ENCODE data around the gene R3HDM4.
A peak's percentile ranks its signal among the peaks of the same experiment; 100 is the strongest.

Gene R3HDM4

DNA sequence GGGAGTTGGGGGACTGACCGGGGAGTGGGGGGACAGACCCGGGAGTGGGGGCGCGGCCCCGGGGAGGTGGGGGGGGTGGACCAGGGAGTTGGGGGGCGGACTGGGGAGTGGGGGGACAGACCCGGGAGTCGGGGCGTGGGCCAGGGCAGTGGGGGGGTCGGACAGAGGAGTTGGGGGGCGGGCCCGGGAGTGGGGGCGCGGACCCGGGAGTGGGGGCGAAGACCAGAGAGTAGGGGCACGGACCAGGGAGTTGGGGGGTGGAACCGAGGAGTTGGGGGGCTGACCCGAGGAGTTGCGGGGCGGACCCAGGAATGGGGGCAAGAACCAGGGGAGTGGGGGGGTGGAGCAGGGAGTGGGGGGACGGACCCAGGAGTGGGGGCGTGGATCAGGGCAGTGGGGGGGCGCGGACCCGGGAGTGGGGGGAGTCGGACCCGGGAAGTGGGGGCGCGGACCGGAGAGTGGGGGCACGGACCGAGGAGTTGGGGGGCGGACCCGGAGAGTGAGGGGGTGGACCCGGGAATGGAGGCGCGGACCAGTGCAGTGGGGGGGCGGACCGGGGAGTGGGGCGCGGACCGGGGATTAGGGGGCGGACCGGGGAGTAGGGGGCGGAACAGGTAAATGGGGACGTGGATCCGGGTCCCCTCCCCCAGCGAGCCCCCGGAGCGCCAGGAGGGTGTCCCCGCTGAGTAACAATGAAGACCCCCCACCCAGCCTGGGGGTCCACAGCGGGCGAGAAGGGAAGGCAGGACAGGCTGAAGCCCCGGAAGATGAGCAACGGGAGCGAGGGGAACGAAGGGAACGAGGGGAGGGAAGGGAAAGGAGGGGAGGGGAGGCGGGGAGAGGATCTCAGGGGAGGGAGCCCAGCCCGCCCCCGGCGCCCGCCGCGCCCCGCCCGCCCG lies 589 bp downstream of the R3HDM4 start:
- peak; percentile 32 for DNase-seq (ENCODE audit: low spot score)

DNA sequence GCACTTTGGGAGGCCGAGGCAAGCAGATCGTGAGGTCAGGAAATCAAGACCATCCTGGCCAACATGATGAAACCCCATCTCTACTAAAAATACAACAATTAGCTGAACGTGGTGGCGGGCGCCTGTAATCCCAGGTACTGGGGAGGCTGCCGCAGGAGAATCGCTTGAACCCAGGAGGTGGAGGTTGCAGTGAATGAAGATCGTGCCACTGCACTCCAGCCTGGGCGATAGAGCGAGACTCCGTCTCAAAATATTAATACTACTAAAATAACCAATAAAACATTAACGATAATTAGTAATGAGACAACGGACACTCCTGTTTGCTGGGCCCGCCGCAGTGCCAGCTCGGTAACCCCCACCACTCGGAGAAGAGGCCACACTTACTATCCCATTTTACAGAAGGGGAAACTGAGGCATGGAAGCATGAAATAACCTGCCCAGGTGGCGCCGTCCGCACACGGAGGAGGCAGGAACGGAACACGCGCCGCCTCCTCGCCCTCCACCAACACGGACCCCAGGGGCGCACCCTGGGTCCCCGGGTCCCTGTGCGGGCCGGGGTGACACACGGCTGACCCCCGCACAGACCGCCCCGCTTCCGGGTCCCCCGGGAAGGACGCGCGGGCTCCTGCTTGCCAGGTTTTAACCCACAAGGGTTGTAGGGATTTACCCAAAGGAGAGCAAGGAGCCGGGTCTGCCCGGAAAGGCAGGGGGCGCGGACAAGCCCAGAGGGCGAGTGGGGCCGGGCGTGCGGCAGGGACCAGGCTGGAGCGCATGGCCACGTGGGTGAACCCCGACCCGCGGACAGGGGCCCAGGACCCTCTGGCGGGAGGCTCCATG lies 1.6 kb downstream of the R3HDM4 start:
- DNase-seq (ENCODE audit: low spot score): no peak

DNA sequence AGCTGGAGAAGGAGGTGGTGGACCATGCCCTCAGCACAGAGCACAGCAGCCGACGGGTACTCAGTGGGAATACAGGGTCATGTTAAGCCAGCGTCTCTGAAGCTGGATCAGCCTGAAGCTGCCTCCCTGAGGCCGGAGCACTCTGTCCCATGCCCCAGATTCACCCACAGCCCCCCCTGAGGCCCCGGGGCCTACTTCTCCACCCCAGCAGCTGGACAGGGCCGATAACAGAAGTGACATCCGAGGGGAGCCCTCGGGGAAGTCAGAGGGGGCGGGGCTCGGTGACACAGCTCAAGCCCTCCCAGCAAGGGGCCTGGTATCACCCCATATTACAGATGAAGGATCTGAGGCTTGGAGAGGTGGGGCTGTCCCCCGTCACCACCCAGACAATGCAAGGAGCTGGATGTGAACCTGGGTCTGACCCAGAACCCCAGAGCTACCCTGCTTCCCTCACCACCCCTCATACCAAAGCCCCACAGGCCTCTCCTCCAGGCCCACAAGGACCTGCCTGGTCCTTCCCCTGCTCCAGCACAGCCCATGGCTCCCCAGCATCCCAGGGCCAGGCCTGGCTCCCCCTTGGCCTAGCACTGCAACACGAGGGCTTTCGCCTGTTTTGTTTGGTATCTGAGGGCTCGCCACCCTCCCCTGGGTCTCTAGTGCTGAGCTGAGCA lies 5.7 kb downstream of the R3HDM4 start:
- DNase-seq (ENCODE audit: low spot score): no peak

DNA sequence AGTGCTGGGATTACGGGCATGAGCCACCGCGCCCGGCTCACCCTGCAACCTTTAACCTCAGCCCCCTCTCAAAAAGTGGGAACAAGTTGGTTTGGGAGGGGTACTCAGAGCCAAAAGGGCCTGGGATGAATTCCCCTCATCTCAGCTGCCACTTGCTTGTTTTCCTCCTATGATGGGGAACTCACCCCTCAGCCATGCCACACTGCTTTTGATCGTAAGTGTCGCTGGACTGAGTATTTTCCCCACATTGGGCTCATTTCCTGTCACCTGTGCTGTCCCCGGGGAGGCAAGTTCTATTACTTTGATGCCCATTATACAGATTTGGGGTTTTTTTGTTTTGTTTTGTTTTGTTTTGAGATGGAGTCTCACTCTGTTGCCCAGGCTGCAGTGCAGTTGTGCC lies 6.5 kb downstream of the R3HDM4 start:
- DNase-seq (ENCODE audit: low spot score): no peak

DNA sequence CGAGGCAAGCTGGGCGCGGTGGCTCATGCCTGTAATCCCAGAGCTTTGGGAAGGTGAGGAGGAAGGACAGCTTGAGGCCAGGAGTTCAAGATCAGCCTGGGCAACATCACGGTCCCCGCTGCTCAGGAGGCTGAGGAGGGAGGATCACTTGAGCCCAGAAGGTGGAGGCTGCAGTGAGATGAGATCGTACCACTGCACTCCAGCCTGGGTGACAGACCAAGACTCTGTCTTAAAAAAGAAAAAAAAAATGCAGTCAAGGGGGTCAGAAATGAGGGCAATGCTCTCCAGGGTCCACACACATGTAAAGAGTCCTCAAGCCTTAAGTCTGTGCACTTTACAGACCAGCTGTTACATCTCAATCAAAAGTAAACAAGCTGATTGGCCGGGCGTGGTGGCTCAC lies 8.5 kb downstream of the R3HDM4 start:
- no peak for DNase-seq (ENCODE audit: low spot score)

DNA sequence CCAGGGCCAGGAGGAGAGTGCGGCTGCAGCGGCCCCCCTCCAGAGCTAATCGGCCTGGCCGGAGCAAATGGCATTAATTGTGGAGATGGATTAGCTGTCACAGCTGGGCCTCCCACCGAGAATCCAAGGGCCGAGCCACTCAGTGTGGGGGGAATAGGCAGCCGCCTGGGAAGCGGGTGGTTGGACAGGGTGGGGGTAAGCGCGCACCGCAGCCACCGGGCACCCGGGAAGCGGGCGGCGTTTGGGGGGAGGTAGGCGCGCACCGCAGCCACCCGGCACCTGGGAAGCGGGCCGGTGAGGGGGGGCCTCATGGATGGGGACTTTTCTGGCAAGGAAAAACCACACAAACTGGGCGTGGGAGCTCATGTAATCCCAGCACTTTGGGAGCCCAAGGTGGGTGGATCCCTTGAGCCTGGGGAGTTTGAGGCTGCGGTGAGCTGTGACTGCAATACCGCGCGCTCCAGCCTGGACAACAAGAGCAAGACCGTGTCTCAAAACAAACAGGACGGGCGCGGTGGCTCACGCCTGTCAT lies 9.7 kb downstream of the R3HDM4 start:
- DNase-seq (ENCODE audit: low spot score): no peak

DNA sequence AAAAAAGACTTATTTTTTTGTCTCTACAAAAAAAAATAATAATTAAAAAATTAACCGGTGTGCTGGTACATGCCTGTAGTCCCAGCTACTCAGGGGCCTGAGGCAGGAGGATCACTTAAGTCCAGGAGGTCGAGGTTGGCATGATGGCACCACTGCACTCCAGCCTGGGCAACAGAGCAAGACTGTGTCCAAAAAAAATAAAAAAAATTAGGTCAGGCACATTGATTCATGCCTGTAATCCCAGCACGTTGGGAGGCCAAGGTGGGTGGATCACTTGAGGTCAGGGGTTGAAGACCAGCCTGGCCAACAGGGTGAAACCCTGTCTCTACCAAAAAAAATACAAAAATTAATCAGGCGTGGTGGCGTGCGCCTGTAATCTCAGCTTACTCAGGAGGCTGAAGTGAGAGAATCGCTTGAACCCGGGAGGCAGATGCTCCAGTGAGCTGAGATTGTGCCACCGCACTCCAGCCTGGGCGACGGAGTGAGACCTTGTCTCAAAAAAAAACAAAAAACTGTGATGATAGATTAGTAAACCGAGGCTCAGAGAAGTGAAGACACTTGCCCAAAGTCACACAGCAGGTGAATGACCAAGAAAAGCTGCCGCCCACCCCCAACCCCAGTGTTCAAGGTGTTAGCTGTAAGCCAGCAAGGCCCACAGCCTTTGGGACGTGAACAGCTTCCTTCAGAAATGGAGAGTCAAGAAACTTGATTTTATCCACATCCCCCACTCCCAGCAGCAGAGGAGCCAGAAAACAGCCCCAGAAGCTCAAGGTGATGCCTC lies 10.4 kb downstream of the R3HDM4 start:
- no peak for DNase-seq (ENCODE audit: low spot score)

DNA sequence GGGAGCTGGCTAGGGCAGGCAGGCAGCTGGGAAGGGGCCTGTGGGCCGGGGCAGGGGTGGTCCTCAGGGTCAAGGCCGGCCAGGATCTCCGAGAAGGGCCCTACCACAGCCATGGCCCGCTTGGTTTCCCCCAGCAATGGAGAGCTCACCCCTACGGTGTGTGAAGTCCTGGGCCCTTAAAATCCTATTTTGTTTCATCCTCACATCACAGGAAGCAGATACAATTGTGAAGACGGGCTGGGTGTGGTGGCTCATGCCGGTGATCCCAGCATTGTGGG lies 11.0 kb downstream of the R3HDM4 start:
- no peak for DNase-seq (ENCODE audit: low spot score)

DNA sequence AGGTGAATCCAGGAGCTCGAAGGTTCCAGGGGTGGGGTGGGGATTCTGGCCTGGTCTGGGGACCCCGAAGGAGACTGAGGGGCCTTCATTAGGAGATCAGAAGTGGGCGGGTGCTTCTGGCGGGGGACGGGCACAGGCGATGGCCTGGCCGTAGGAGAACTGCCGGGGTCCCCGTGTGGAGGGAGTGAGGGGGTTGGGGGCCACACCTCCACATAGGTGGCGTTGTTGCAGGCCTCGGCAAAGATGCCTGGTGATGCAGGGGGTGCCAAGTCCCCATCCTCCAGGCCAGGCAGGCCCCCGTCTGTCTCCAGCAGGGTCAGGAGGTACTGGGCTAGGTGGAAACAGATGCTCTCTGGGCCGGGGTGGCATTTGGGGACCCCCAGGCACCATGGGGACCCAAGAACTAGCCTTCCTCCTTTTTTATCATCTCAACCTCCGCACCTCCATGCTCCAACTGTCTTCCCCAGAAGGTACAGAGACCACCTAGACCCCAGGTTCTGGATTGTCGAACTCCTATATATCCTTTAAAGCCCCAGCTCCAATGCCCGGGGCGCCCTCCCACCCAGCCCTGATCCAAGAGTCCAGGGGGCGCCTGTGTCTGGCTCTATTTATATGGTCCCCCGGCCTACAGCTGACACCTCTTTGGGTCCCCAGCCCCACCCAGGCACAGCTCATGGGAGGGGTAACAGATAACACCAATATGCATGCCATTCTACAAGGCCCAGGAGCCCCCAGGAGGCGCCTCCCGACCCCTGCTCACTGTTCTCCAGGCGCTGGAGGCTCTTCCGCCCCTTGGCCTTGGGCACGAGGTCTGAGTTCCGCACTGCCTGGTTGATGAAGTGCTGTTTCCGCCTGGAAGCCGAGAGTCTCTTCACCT lies 11.6 kb downstream of the R3HDM4 start:
- DNase-seq (ENCODE audit: low spot score): no peak

DNA sequence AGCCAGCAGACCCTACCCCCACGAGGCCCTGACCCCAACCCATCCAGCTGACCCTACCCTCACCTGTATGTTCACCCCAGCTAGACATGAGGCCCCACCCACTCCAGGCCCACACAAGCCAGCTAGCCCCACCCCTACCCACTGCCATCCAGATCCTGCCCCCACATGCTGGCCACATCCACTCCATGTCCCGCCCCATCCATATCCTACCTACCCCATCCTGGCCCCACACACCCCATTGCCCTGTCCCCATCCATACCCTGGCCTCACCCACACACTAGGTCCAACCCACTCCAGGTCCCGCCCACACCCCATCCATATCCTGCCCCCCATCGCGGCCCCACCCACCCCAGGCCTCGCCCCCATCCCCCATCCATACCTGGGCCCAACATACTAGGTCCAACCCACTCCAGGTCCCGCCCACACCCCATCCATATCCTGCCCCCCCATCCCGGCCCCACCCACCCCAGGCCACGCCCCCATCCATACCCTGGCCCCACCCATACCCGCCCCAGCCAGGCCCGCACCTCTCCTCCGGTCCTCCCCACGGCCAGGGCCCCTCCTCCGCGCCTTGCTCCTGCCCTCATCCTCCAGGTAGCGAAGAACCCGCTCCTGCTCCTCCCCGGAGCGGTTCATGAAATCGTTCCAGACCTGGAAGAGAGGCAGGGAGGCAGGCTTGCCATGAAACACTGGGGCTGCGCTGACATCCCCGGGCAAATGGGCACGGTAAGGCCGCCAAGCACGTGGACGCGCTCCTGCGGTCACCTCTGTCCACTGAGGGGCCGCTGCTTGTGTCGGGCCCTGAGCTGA lies 12.5 kb downstream of the R3HDM4 start:
- peak; percentile 28 for DNase-seq (ENCODE audit: low spot score)

DNA sequence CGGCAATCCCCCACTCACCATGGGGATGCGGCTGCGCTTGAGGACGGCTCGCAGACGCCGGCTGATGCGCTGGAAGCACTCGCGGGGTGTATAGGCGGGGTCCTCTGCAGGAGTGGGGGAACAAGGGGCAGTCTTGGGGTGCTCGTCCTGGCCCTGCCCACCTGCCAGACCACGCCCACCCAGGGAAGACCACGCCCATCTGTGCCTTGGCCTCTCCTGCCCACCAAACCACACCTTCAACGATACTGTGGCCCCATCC lies 13.0 kb downstream of the R3HDM4 start:
- no peak for DNase-seq (ENCODE audit: low spot score)

DNA sequence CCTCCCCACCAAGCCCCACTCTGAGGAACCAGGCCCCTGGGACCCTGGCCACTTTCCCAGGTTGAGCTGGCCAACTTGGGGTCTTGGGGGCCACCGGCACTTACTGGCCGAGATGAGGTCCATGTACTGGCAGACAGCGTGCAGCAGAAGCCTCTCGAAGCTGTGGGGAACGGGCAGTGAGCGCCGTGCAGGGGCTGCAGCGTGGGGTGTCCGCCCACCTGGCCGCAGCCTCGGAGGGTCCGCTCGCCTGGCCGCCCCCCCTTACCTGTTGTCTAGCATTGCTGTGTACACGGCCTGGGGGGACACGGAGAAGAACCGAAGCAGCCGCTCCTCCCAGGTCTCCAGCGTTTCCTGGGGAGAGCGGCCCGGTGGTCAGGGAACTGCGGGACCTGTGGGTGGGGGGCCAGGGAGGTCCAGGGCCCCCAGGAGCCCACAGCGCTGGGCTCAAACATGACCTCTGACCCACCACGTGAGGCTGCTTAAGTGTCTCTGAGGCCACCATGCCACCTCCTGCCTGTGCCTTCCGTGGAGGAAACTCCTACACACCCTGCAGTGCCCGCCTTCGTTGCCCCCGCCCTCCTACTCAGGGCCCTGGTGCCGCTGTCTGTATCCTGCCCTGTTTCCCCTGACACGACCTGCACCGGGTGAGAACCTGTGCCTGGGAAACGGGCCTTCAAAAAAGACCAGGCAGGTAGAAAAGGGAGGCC lies 13.5 kb downstream of the R3HDM4 start:
- no peak for DNase-seq (ENCODE audit: low spot score)

DNA sequence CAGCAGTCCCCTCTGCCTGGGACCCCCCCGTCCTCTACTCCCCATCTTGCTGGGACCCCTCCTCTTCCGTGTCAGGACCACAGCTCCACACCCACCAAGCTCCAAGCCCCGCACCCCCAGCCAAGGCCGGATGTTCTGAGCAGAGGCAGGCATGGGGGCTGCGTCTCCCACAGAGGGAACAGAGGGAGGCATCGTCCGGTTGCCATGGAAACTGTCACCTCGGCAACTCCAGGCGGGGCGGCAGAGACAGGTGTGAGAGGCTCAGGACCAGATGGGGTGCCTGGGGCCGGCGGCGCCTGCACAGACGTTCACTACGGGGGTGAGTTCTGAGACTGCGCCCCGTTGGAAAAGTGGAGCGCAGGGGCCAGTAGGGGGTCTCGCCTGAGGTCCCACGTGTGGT lies 14.4 kb downstream of the R3HDM4 start:
- no peak for DNase-seq (ENCODE audit: low spot score)

DNA sequence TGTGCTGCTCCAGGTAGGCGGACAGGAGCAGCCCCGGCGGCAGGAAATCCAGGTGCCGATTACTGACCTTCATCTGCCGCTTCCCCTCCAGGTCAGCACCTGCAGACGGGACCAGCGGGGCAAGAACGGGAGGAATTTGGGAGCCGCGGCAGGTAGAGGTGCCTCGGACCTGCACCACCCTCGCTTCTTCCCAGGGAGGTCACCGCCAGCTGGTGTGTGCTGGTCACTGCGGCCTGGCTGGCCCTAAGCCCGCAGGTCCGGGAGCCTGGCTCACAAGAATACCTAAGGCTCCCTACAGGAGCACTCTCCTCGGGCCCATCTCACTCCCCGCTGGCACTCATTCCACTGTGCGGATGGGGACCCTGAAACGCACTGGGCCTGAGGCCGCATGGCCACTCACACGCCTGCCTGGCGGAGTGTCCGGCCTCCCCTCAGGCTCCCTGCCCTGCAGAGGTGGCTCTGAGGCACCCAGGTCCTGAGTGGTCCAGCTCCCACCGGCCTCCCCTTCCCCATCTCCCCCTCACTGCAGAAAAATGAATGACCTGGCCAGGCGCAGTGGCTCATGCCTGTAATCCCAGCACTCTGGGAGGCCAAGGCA lies 15.5 kb downstream of the R3HDM4 start:
- DNase-seq (ENCODE audit: low spot score): no peak

DNA sequence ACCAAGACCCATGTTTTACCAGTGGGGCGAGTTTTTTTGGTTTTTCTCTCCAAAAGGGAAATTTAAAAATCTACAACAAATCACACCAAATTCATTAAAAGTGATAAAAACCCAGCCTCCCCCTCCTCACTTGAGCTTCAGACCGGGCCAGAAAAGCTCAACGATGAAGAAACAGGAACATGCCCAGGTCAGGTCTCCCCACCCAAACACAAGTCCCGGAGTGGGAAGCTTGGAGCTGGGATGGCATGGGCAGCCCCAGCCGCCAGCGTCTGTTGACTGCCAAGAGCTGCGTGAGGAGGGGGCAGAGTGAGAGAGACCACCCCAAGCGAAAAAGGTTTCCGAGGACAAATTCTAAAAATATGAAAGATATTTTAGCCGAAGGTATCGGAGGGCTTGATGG lies 16.0 kb downstream of the R3HDM4 start:
- DNase-seq (ENCODE audit: low spot score): no peak

DNA sequence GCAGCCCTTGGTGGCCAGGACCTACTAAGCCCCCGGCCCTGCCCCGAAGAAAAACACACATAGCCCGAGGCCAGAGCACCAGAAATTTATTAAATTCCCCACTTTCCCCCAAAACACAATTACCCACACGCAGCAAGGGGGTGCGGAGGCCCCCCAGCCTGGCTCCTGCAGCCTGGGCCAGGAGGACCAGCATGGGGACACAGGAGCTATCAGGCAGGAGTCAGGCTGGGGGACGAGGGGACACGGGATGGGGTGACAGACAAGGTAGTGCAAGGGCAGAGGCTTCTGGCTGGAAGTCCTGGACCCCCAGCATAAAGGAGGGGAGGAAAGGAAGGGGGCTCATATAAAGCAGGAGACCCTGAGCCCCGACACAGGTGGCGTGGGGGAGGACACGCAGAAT lies 16.6 kb downstream of the R3HDM4 start:
- DNase-seq (ENCODE audit: low spot score): no peak

DNA sequence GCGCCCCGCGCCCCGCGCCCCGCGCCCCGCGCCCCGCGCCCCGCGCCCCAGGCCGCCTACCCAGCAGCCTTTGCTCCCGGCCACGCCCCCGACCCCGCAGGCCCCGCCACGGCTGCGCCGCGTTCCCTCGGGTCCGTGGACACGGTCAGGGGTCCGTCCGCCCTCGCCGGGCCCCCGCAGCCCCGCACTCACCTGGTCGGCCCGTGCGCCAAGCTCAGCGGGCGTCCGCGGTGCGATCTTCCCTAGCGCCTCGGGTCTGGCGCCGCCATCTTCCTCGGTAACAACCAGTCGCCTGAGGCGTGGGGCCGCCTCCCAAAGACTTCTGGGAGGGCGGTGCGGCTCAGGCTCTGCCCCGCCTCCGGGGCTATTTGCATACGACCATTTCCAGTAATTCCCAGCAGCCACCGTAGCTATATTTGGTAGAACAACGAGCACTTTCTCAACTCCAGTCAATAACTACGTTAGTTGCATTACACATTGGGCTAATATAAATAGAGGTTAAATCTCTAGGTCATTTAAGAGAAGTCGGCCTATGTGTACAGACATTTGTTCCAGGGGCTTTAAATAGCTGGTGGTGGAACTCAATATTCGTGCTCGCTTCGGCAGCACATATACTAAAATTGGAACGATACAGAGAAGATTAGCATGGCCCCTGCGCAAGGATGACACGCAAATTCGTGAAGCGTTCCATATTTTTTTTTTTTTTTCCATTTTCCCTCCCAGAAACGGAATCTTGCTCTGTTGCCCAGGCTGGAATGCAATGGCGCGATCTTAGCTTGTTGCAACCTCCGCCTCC lies 19.9 kb downstream of the R3HDM4 start, which contains the start of the genes MED16 and RNU6-9:
TSS of gene MED16 (minus strand) at position 294 of the 796 bp plus-strand sequence. CDS start 2,056 bp downstream, outside the sequence.
TSS of gene RNU6-9 (plus strand) at position 591 of the 796 bp plus-strand sequence.
- DNase-seq (ENCODE audit: low spot score): peak; percentile 91

DNA sequence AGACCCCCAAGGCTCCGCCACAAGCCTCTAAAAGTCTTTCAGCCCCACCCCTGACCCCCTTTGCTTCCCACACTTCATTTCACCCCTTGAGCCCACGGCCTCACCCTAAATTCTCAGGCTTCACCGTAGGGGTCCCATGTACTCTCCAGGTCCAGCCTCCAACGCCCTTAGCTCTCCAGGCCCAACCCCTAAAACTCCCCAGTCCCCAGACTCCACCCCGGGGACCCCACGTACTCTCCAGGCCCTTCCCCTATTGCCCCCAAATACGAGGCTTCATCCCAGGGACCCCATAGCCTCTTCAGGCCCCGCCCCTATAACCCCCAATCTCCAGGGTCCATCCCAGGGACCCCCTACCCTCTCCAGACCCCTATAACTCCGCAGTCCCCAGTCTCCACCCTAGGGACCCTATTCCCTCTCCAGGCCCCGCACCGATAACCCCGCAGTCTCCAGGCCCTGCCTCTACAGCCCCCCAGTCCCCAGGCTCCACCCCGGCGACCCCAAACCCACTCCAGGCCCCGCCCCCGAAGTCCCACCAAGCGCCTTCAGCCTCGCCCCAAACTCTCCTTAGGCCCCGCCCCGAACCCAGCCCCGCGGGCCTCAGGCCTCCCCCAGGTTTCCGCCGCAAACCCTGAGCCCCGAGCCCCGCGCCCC lies 20.7 kb downstream of the R3HDM4 start:
- no peak for DNase-seq (ENCODE audit: low spot score)
